Astrocyte of the cerebellum (primary cell): Measurements from ENCODE around the gene ANKH.
A peak's percentile ranks its signal among the peaks of the same experiment; 100 is the strongest.

Experiments
- DNase-seq: peaks from one replicate; pipeline ENCODE4 v3.0.0-alpha.2; 2011; ENCODE audit warnings: low read depth
- H3K4me3 ChIP-seq: 2 replicates; pipeline ENCODE4 v1.5.1; 2011; ENCODE audit warnings: mild to moderate bottlenecking, low read depth, low read length, moderate library complexity
- CTCF ChIP-seq: IDR thresholded peaks from 2 replicates; pipeline ENCODE4 v1.5.1; 2012; ENCODE audit warnings: low read length, low read depth, moderate library complexity, mild to moderate bottlenecking; ENCODE audit errors: missing control alignments
- in situ Hi-C: cut with HindIII; loops from 2 replicates; pipeline ENCODE4 v1.10.0; 2017; ENCODE audit warnings: low sequenced_read_pairs

Gene ANKH

GRCh38 chr5:14779975-14780374 lies 91.6 kb downstream of the ANKH start:
- DNase-seq, result no peak
- H3K4me3 ChIP-seq, result no peak overlapping the region
- in situ Hi-C loops, result no loop called here
- no peak for TF ChIP-seq CTCF

GRCh38 chr5:14778792-14779070 lies 92.8 kb downstream of the ANKH start:
- H3K4me3 ChIP-seq, result no peak overlapping the region
- in situ Hi-C loops, result no loop called here
- no peak for TF ChIP-seq CTCF
- no peak for DNase-seq

- in situ Hi-C loops, result no loop called here
- no peak for DNase-seq
- peak; percentile 2 for TF ChIP-seq CTCF
- no peak overlapping the region for H3K4me3 ChIP-seq
Observed at GRCh38 chr5:14777932-14778791, 93.4 kb downstream of the ANKH start.

- in situ Hi-C loops, result no loop called here
- no peak overlapping the region for H3K4me3 ChIP-seq
- no peak for TF ChIP-seq CTCF
- DNase-seq, result no peak
Observed at GRCh38 chr5:14777187-14777586, 94.4 kb downstream of the ANKH start.

- DNase-seq, result no peak
- in situ Hi-C loops, result no loop called here
- no peak overlapping the region for H3K4me3 ChIP-seq
- TF ChIP-seq CTCF, result no peak
Observed at GRCh38 chr5:14776602-14777001, 95.0 kb downstream of the ANKH start.

- TF ChIP-seq CTCF, result no peak
- in situ Hi-C loops, result no loop called here
- H3K4me3 ChIP-seq, result no peak overlapping the region
- no peak for DNase-seq
Observed at GRCh38 chr5:14775857-14776256, 95.7 kb downstream of the ANKH start.

GRCh38 chr5:14773588-14773987 lies 98.0 kb downstream of the ANKH start:
- DNase-seq, result no peak
- TF ChIP-seq CTCF, result no peak
- no peak overlapping the region for H3K4me3 ChIP-seq
- in situ Hi-C loops, result no loop called here
